ENCODE data around the gene TBC1D22A.
"Not testable (repeated sequence)": the region's sequence is repeated elsewhere in the genome, so short reads cannot be mapped to it uniquely, and the experiment has no call there.

TBC1D22A gene

DNA sequence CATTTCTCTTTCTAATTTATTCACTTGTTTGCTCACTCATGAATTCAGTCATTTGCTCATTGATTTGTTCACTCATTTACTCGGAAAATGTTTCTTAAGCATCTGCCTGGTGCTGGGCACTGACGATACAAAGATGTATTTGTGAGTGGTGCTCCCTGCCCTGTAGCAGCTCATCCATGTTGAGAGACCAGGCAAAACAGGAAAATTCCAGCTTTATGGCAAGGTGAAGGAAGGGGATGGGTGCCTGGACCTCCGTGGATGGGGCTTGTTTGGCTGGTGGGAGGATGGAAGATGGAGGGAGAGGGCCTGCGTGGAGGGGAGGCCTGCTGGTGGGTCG, 53.1 kb downstream of the TBC1D22A start:
- no peak for DNase-seq

DNA sequence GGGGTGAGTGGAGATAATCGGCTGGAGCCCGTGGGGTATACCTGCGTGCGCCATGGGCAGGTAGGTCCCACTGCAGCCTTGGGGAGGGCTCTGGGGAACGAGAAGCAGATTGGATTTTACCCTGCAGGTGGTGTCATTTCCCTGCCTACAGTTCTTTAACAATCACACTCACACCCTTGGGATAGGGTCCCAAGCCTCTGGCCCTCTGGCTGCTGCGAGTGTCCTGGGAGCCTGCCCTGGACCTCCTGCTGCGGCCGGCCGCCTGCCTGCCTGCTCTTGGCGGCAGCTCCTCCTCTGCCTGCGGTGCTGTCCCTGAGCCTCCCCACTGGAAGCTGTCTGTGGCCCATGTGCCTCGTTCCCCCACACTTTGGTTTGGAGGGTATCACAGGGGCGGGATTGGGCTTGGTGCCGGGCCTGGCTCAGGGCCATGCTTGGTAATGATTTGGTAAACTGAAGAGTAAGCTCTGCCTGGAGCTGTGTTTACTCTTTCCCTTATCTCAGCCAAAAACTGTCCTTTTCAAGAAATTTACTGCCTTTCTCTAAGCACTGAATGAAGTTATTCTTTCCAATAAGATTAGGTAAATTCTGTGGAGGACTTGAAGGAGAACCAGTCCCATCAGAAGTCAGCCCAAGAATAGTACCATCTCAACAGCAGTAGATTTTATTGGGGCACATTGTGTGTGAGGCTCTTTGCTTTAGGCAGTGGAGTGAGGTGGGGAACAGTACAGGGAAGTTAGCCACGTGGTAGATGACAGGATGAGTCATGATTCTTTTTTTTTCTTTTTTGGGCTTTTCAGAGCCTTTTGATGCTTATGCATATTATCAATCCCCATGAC, 53.7 kb downstream of the TBC1D22A start:
- DNase-seq = no peak

DNA sequence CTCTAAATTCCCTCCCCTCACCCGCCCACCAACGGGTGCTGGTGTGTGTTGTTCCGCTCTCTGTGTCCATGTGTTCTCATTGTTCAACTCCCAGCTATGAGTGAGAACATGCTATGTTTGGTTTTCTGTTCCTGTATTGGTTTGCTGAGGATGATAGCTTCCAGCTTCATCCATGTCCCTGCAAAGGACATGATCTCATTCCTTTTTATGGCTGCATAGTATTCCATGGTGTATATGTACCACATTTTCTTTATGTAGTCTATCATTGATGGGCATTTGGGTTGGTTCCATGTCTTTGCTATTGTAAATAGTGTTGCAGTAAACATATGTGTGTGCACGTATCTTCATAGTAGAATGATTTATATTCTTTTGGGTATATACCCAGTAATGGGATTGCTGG, 54.9 kb downstream of the TBC1D22A start:
- not testable (repeated sequence) for DNase-seq

DNA sequence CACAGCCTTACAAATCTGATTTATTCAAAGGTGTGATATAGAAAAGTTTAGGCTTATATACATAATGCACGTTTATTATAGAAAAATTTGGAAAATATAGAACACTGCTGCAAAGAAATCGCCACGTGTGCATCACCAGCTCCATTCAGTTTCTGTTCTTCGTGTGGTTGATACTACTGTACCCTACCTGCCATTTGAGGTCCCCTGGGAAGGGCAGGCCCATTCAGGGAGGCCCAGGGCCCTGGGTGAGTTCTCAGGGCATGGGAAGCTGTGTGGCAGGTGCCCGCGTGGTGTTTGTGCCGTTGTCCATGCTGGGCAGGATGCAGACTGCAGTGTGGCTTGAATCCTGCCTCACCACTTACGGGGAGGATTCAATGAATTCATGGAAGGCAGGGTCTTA, 60.8 kb downstream of the TBC1D22A start:
- no peak for DNase-seq

DNA sequence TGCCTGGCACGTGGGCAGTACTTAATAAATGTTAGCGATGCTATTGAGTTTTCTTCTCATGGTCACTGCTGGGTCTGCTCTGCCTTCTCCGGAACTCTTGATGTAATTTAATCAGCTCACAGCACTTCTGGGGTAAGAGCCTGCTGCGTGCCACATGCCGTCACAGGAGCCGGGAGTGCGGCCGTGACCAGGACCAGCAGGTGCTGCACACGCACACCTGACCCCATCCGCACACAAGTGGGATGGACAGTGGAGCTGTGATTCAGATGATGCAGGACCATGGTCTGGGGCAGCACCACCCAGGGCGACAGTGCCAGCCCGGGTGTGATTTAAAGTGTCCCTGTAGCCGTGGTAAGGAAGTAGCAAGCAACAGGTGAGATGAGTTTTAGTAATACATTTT, 61.2 kb downstream of the TBC1D22A start:
- DNase-seq = no peak

DNA sequence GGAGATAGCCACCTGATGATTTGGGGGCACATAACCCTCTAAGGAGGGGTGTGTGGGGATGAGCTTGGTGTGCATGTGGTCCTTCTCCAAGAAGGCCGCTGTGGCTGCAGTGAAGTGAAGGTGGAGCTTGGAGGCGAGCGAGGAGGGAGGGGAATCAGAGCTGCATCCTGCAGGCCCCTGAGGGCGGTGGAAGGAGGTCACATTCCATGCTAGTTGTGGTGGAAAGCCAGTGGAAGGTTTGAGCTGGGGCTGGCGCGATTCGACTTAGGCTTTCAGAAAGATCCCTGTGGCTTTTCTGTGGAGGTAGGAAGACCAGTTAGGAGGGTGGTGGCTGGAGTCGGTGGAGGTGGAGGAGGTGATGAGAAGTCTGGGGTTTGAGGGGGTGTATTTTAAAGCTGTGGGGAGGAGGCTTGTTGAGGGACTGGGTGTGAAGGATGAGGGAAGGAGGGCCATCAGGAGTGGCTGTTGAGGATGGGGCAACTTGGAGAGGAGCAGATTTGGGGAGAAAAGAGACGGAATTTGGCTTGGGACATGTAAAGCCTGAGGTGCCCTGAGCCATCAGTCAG, 62.0 kb downstream of the TBC1D22A start:
- DNase-seq = no peak

DNA sequence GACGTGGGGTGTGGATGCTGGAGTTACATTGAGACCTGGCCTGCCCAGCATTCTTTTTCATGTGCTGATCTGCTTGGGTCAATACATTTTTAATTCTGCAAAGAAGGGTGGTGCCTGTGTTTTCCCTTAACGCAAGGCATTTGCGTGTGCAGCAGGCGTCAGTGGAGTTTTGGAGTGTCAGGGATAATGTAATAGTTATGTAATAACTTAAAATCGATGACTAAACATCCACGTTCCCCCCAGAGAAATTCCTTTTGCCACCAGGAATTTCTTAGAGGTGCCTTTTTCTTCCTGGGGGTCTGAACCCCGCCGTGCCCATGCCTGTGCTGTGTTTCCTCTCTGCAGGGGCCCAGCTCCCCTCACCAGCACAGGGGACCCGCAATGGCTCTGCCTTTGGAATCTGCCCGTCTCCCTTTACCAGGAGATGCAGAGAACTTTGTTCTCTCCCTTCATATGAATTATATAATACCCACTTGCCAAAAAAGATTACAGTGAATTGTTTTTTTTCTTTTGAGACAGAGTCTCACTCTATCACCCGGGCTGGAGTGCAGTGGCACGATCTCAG, 62.6 kb downstream of the TBC1D22A start:
- DNase-seq = no peak

DNA sequence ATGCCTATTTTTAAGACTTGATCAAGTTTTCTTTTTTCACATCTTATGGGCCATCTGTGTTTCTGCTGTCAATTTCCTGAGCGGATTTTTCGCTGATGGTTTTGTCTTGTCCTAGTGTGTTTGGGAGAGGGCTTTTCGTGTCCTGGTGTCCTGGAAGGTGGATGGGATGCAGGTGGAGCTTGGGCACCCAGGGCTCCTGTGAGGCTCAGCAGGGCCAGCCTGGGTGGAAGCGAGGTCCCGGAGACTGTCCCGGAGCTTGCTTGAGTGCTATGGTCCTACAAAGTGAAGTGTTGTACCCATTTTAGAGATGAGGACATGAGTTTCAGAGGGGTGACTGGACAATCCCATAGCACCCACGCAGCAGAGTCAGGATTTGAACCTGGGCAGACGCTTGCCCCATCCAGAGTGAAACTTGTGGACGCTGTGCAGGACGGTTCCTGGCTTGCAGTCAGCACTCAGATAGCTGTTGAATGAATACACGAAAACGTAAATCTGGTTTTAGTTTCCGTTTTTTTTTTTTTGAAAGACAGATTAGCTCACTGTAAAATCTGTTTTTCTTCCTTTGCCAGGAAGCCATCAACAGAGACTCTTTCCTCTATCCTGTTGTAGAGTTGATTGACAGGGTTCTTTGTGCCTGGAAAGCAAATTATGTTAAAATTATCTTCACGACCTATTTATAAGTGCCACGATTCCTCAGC, 64.1 kb downstream of the TBC1D22A start:
- no peak for DNase-seq

DNA sequence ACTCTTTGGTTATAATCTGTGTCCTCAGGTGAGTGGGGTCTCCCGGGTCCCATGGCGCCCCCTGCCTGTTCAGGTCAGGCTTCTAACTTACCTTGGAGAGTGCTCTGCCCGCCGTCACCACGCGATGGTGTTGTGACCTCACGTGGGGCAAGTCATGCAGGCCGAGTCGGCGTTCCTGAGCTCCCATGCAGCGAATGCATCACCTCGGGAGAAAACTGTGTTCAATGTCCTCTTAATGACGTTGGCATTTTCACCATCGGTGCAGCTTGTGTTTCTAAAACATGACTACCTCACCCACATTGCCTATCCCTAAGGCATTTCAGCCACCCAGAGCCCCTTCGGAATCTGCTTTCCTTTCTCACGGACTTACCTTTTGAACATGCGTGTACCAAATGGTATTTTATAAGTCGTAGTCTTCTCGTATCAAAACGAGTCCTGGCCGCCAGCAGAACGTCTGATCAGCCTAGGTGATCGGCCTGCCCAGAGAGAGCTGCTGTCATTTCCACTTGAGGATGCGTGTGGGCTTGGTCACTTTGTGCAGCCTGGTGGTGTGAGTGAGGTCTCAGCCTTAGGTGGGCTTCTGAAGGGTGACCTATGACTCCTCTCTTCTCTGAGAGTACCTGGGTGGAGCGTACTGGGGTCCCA, 64.8 kb downstream of the TBC1D22A start:
- DNase-seq = no peak

DNA sequence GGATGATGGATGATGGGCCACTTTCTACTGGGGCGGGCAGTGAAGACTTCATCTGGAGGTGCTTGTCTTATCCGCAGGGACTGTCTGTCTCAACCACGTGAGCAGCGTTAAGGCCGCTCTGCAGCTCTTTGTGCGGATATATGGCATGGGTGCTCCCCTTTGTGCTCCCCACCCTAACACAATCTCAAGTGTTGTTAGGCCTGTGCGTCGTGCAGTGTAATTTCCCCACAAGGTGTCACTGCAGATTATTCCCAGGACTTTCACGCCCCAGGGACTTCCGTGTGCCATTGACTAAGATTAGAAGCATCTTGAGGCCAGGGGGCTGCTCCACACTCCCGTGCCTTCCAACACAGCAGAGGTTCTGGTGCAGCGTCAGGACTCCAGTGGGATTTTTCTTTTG, 65.3 kb downstream of the TBC1D22A start:
- DNase-seq = no peak

DNA sequence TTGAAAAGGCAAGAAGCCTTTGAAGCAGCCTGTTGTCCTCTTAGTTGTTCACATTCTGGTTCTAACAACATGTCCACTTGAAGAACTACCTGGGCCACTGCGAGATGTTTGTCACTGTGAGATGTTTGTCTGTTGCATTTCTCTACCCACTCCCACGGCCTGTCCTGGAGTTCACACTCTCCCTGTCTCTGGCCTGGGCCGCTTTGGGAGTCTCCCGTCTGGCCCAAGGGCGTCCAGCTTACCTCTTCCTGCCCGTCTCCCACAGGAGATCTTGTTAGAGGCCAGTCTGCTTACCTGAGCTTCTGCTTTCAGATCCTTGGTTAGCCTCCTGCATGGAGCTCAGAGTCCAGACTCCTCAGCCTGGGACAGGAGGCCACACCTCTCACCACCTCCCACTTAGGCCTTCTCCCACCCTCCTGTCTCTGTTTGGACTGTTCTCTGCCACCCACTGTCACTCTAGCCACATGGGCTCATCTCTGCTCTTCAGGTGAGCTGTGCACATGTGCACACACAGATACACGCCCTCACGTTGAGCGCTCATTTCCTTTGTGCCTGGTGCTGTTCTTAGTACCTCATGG, 66.0 kb downstream of the TBC1D22A start:
- DNase-seq = no peak

DNA sequence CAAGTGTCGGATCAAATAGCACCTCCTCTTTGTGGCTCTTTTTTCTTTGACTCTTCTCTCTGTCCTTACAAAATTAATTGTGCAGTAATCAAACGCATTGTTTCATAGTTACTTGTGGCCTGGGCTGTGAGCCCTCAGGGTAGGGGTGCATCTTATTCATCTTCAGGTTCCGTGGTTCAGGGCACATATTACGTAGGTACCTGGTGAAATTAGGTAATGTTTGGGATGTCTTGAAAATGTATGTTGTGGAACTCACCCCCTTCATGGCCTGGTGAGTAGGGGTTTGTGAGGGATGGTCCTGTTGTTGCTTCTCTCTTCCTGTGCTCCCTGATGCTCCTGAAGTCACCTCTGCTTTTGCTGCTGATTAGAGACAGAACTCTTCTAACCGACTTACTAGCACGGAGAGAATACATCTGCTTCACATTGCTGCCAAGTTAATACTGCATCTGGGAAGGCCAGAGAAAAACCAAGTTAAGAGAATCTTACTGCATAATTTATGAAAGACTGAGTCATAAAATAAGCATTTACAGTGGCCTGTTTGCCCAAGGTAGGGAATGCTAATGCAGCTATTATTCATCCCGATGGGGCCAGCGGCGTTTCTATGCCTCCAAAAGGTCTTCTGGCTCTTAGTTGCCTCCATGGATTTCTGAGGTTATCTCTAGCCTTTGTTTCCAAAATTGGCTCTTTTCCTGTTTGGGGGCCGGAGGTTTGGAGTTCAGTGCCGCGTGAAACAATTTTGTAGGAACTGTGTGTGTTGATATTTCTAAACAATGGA, 66.9 kb downstream of the TBC1D22A start:
- DNase-seq = no peak

DNA sequence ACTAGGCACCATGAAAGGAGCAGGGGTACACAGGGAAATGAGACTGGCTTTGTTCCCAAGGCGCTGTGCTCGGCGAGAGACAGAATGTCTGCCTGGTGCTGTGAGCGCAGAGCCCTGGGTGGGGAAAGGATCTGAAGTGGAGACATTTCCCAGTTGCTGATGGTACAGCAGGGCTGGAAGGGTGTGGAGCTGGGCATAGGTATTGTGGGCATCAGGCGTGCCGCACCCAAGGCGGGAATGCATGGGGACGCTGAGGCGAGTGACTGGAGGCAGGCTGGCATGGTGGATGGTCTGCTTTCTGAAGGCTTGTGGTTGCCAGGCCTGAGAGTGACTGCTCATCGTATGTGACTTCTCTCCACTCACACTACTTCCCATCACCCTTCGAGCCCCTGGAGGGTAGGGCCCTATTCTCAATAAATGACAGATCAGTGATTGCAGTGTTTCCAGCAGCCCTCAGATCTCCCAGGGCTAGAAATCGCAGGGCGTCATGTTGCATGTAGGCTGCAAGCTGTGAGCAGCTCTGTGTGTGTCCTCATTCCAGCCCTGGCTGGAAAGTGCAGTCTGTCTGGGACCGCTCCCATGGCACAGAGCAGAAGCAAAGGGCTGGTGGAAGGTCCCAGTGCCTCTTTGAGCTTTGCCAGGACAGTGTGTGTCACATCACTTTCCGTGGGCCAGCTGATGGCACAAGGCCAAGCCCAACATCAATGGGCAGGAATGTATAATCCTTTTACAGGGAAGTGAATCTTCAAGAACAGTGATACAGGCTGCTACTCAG, 67.7 kb downstream of the TBC1D22A start:
- DNase-seq = no peak

DNA sequence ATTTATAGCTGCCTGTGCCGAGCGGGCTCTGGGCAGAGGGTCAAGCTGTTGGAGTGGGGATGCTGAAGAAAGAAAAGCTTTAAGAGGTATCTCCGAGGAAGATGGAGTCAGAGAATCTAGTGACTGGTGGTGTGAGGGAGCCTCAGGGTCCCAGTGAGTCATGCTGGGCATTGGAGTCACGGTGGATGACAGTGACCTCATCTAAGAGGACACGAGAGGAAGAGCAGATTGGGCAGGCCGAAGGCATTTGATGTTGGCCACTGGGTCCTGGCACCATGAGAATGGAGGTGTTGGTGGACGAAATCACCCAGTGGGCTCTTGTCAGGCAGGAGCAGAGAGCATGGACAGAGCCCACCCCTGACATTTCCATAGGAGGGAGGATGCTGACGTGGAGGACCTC, 68.4 kb downstream of the TBC1D22A start:
- DNase-seq = no peak

DNA sequence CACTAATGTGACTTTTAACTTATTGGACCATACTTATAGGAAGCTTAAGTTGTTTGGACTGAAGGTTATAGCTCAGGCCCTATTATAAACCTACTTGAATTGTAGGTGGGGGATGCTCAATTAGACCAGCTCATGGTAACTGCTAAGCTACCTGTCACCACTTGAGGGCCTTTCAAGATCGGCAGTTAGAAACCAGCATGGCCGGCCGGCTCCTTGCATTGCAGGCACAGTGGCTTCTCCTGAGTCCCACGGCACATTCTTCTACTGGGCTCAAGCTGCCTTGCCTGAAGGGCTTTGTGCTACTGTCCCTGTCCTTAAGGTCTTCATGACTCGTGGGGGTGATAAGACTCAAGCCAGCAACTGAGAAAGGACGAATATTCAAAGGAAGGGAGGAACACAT, 70.8 kb downstream of the TBC1D22A start:
- peak in 1 of 2 experiments; percentile 3 for DNase-seq

DNA sequence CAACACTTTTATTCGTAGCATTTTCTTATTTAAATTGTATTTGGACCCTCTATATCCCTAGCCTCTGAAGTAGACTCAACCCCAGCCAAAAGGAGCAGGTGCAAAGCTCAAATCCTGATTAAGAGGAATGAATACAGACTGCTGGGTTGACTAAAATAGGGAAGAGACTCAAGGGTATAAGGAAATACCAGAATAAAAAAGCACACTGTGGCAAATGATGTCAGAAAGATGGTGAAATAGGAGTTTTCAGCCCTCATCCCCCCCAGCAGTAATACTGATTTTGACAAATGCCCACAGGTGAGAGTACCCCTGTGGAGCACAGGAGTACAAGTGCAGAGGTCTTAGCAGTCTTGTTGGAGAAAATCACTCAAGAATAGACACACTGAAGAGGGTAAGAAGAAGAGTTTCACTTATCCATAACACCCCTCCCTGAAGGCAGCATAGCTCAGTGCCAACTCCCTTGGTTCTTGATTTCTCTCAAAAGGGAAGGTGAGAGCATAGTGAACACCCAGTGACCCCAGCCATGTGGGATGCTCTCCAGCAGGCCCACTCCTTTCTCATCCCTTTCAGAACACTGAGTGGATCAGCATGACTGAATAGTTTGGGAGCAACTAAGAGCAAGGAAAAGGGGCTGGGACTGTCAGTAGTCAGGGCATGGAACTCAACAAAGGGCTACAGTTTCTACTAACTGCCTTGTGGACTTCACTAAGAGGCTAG, 71.7 kb downstream of the TBC1D22A start:
- DNase-seq = no peak

DNA sequence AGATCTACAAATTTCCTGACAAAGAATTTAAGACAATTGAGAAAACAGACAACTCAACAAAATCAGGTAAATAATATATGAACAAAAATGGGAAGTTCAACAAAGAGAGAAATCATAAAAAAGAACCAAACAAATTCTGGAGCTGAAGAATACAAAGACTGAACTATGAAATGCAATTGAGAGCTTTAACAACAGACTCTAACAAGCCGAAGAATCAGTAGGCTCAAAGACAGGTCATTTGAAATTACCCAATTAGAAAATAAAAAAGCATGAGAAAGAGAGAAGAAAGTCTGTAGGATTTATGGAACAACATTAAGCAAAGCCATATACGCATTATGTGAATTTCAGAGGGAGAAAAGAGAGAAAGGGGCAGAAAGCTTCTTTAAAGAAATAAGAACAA, 72.8 kb downstream of the TBC1D22A start:
- DNase-seq = no peak

DNA sequence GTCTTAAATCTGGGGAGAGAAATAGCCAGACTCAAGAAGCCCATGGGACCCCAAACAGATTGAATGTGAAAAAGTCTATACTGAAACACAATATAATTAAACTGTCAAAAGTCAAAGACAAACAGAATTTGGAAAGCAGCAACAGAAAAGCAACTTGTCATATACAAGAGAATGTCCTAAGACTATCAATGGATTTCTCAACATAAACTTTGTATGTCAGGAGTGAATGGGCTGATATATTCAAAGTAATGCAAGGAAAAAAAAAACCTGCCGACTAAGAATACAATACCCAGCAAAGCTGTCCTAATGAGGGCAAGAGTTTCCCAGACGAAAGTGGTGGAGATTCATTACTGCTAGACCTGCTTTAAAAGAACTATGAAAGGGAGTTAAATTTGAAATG, 73.2 kb downstream of the TBC1D22A start:
- DNase-seq = no peak

DNA sequence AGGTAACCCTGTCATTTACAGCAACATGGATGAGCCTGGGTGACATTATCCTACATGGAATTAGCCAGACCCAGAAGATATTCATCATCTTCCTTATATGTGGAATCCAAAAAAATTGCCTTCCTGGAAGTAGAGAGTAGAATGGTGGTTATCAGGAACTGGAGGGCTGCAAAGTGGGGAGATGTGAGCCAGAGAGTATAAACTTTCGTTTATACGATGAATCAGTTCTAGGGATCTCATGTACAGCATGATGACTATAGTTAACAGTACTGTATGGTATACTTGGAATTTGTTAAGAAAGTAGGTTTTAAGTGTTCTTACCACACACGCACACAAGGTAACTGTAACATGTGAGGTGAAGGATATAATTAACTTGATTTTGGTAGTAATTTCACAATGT, 79.1 kb downstream of the TBC1D22A start:
- no peak for DNase-seq

DNA sequence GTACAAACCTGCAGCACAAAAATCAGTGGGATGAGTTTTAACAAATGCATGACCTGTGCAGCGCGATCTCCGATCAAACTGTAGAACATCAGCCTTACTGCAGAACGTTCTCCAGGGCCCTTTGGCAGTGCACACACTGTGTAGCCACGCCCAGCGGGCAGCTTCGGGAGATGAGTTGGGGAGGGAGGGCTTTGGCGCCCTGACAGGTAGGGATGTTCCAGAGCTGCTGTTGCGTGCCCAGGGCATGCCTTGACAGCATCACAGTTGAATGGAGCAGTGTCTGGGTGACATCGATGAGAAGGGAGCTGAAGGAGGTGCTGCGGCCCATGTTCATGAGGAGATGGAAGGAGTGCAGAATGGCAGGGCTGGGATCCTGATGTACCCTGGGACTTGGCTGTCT, 80.2 kb downstream of the TBC1D22A start:
- no peak for DNase-seq

DNA sequence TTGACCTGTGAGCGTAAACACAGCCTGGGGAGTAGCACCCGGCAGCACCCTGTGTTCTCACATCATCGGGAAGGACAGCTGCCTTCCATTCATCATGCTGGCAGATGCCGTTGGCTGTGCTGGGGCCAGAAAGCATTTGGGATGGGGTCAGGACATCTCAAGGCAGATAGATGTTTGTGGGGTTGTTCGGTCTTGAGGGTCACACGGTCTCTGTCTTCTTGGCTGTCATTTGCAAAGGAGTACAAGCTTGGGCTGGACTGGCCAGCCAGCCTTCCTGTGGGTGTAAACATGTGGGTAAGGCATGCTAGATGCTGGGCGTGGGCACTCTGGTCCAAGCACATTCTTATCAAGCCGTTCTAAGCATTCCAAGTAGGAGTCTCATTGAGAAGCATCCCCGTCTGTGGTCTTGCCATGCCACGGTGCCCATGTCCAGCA, 81.4 kb downstream of the TBC1D22A start:
- DNase-seq = no peak
